ENCODE data around the gene CYSLTR2.

The CYSLTR2 gene, protein sequence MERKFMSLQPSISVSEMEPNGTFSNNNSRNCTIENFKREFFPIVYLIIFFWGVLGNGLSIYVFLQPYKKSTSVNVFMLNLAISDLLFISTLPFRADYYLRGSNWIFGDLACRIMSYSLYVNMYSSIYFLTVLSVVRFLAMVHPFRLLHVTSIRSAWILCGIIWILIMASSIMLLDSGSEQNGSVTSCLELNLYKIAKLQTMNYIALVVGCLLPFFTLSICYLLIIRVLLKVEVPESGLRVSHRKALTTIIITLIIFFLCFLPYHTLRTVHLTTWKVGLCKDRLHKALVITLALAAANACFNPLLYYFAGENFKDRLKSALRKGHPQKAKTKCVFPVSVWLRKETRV

GRCh38 chr13:48653472-48653939, at the start of gene CYSLTR2:
Gene CYSLTR2 (plus strand): TSS chr13:48653929. CDS start chr13:48706818, 52,889 bp downstream.
- DNase-seq: no peak

- no peak for DNase-seq
Measured at GRCh38 chr13:48615049-48615448, 38.7 kb upstream of the CYSLTR2 start.

GRCh38 chr13:48618937-48619336, 34.8 kb upstream of the CYSLTR2 start:
- no peak for DNase-seq

DNA sequence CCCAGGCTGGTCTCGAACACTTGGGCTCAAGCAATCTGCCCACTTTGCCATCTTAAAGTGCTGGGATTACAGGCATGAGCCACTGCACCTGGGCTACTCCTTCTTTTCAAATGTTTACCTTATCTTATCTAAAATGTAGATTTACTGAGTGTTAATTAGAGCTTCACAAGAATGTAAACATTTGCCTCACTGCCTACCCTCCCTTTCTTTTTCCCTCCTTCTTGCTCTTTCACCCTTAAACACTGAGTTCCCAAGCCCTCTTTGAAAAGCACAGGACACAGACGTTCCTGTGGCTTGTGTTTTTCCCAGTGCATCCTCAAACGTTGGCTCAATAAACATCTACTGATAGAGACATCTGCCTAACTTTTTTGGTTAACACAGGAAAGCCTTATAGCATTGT, 32.7 kb upstream of the CYSLTR2 start:
- no peak for DNase-seq

DNA sequence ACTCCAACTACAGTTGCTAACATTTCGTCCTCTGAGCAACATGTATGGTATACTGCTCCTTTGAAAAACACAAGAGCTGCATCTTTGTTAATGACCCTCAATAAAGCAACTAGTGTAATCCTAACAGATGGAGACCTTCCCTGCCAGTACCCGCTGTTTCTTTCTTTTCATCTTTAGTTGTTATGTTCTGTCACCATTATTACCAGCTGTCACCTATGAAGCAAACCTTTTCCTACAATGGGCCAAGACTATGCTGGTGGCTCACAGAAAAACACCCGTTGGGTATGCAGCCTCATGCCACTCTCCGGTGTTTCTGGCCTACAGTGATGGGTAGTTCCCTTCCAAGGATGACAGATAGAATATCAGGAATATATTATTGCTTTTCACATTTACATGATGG, 29.7 kb upstream of the CYSLTR2 start:
- DNase-seq: no peak

DNA sequence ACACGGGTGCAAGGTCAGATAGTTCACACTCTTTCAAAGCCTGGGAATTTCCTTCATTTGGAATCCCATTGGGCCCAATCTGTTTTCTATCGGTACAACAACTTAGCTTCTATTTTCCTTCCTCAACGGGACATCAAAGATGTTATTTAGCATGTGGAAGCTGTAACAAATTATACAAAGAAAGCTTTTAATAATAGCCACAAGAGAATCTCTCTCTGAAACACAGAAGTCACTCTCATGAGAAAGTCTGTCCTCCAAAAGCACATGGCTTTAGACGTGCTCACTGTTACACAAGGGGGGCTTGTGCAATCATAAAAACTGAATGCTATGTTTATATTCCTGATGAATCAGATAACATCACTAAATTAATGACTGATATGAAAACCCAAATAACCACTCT, 28.9 kb upstream of the CYSLTR2 start:
- no peak for DNase-seq

- DNase-seq: no peak
Measured at GRCh38 chr13:48625413-48626076, 28.2 kb upstream of the CYSLTR2 start.

GRCh38 chr13:48626077-48626449, 27.7 kb upstream of the CYSLTR2 start:
- DNase-seq: no peak

GRCh38 chr13:48626726-48627451, 26.8 kb upstream of the CYSLTR2 start:
- DNase-seq: no peak

GRCh38 chr13:48629277-48629676, 24.5 kb upstream of the CYSLTR2 start:
- DNase-seq: no peak

- no peak for DNase-seq
Measured at GRCh38 chr13:48630291-48630690, 23.4 kb upstream of the CYSLTR2 start.

DNA sequence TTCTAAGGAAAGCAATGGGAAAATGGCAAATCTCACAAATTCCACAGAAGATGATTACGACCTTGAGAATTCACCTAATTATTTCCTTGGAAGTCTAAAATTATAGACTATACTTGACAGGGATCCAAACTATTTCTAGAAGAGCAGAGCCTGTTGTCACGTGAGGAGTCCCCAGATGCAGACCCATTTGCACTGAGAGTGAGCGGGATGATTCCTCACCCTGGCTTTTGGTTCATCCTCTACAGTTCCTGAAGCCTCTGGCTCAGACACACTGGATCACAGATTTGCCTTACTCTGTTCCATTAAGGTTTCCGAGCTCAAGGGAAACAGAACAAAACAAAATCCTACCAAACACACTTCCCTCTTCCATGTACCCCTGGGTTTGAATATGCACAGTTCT, 23.0 kb upstream of the CYSLTR2 start:
- DNase-seq: no peak

DNA sequence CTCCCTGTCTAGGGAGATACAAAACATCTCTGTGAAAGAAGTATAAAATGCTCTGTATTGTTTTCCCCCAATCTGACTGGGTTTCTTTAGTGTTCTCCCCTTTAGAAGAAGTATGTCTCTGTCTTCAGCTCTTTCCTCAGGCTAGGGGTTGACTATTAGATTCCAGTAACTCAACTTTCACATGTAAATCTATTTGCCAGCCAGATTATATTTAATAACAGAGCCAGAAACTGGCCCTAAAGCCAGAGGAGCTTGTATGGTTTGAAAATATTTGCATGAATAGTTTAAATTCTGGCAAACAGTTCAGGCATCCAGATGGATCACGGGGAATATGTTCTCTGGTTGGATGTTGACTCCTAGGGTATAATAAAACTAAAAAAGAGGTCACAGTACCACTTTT, 22.3 kb upstream of the CYSLTR2 start:
- DNase-seq: no peak

- DNase-seq: no peak
Measured at GRCh38 chr13:48633700-48634099, 20.0 kb upstream of the CYSLTR2 start.

DNA sequence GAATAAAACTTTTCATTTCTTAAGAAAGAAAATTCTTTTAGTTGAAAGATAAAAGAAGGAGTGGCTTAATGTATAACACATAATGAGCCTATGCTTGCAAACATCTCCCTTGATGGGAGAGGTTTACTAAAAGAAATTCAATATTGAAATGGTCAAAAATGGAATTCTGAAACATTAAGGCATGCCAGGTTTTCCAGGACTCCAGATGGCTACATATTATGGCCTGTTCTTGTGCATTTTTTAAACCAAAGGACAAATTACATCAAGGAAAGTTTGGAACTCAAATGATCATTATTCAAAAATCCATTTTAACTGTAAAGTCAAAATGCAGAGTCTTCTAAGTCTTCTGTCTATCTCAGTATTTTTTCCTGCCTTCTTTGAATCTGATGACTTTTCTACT, 19.1 kb upstream of the CYSLTR2 start:
- no peak for DNase-seq

GRCh38 chr13:48635478-48635877, 18.3 kb upstream of the CYSLTR2 start:
- no peak for DNase-seq

- no peak for DNase-seq
Measured at GRCh38 chr13:48636550-48636949, 17.2 kb upstream of the CYSLTR2 start.

- no peak for DNase-seq
Measured at GRCh38 chr13:48637601-48638000, 16.1 kb upstream of the CYSLTR2 start.

GRCh38 chr13:48640767-48641166, 13.0 kb upstream of the CYSLTR2 start:
- DNase-seq: no peak

GRCh38 chr13:48641404-48641803, 12.3 kb upstream of the CYSLTR2 start:
- DNase-seq: no peak

DNA sequence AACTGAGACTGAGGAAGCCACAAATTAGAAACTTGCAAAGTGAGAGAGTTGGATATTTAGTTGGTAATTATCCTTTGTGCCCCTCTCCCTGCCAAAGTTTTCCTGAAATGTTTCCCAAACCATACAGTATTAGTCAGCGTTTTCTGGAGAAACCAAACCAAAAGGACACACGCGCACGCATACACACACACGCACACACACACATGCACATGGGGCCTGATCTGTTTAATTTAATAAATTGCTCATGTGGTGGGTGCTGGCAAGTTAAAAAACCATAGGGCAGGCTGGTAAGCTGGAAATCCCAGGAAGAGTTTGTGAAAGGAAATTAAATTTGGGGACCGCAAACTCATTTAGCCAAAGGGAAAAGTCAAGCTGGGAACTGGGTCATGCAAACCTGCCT, 11.7 kb upstream of the CYSLTR2 start:
- no peak for DNase-seq

DNA sequence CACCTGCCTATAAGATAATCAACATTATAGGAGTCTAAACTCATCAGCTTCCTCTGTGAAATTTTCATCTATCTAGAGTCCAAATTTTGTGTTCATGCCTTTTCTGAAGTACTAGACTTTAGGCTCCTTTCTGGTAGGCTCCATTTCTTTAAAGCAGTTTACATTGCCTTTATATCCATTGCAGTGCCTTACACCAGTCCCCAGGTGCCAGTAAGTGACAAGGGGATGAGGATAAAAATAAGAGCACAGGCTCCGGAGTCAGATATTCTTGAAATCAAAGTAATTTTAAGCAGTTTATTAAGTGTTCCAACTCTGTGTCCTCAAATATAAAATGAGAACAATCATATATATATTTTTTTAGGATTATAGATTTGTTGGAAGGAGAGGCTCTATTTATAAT, 10.6 kb upstream of the CYSLTR2 start:
- DNase-seq: no peak

- no peak for DNase-seq
Measured at GRCh38 chr13:48644141-48644540, 9.6 kb upstream of the CYSLTR2 start.

- no peak for DNase-seq
Measured at GRCh38 chr13:48644951-48645350, 8.8 kb upstream of the CYSLTR2 start.
